Peyer's patch (tissue), 4 donors: ENCODE data around the gene ANO2. TPM values are rescaled to one million over a fixed set of nuclear protein-coding genes. Genes with fewer than 3 reads are reported as not detected.

Experiments used
- DNase-seq, 3 donors: peaks; one replicate each; pipeline ENCODE4 v3.0.0-alpha.2; 2017 to 2019
- H3K27ac ChIP-seq, 4 donors: fragments of 200-600 bp; sonication (generic); one replicate each; pipeline ENCODE4 v1.5.1; 2016 to 2019
- H3K27me3 ChIP-seq, 2 donors: fragments of 200-600 bp; sonication (generic); one replicate each; pipeline ENCODE4 v1.5.1; 2019
- H3K36me3 ChIP-seq, 3 donors: fragments of 200-600 bp; sonication (generic); one replicate each; pipeline ENCODE4 v1.5.1; 2016 to 2019
- H3K4me1 ChIP-seq, 4 donors: fragments of 200-600 bp; sonication (generic); one replicate each; pipeline ENCODE4 v1.5.1; 2016 to 2019
- H3K4me3 ChIP-seq, 4 donors: fragments of 200-600 bp; sonication (generic); 1 replicate in 3 of 4; 2 replicates in 1 of 4; pipeline ENCODE4 v1.5.1; 2016 to 2019; ENCODE audit warnings: mild to moderate bottlenecking in 1 of 4
- H3K9me3 ChIP-seq, 4 donors: fragments of 200-600 bp; sonication (generic); one replicate each; pipeline ENCODE4 v1.5.1; 2016 to 2019; ENCODE audit warnings: mild to moderate bottlenecking in 1 of 4
- POLR2A ChIP-seq, 2 donors: fragments of 450-650 bp; IDR thresholded peaks; one replicate each; pipeline ENCODE4 v1.5.1; 2017; ENCODE audit warnings: antibody characterized with exemption in 2 of 2, mild to moderate bottlenecking in 2 of 2, moderate library complexity in 2 of 2
- total RNA-seq, 4 donors: library from RNA; depleted of rRNA; stranded (reverse); fragments of >200 nt; gene quantifications; one replicate each; pipeline ENCODE4 v1.1.0, GENCODE V29; 2016
- TF ChIP-seq, protein P1 (sequence below), 6 experiments: fragments of 450-650 bp in 4 of 6; fragments of 200-600 bp in 2 of 6; sonication (generic) in 1 of 6; IDR thresholded peaks; one replicate each; pipeline ENCODE4 v1.5.1; 2017 to 2019; ENCODE audit warnings: antibody characterized with exemption in 6 of 6, mild to moderate bottlenecking in 3 of 6, moderate library complexity in 1 of 6

Gene ANO2
- total RNA-seq, 4 donors from 2014 or later = 0.53 to 23.9 (median 5.8) TPM

DNA sequence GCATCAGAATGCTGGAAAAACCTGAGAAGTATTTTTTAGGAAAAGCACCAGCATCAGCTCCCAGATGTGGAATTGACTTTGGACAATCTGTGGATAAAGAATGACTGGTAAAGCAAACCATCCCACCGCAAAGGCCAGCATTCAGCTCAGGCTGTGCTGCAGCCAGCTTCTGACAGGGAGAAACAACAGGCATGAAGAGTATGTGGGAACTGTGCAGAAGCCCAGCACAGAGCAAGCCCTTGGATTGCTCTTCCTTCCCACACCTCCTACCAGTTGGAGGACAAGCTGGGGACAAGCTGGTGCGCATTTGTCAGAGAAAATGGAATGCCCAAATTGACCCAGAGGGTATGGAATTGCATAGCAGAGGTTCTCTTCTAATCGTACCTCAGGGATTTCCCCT lies 228.1 kb downstream of the ANO2 start:
- Histone ChIP-seq H3K27ac (no peak overlapping the region), H3K4me3 (no peak overlapping the region), H3K27me3 (no peaks in the 10 kb centered on the region), H3K9me3 (no peaks in the 10 kb centered on the region), H3K36me3 (no peaks in the 10 kb centered on the region), H3K4me1 (peaks cover 0 to 34% (median 4%) of the 10 kb centered on the region in 4 donors)
- TF ChIP-seq, protein P1, sequence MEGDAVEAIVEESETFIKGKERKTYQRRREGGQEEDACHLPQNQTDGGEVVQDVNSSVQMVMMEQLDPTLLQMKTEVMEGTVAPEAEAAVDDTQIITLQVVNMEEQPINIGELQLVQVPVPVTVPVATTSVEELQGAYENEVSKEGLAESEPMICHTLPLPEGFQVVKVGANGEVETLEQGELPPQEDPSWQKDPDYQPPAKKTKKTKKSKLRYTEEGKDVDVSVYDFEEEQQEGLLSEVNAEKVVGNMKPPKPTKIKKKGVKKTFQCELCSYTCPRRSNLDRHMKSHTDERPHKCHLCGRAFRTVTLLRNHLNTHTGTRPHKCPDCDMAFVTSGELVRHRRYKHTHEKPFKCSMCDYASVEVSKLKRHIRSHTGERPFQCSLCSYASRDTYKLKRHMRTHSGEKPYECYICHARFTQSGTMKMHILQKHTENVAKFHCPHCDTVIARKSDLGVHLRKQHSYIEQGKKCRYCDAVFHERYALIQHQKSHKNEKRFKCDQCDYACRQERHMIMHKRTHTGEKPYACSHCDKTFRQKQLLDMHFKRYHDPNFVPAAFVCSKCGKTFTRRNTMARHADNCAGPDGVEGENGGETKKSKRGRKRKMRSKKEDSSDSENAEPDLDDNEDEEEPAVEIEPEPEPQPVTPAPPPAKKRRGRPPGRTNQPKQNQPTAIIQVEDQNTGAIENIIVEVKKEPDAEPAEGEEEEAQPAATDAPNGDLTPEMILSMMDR (IDR thresholded peaks at IDR 0.05) = no peak
- no peak for TF ChIP-seq POLR2A (IDR thresholded peaks at IDR 0.05)
- no peak for DNase-seq

DNA sequence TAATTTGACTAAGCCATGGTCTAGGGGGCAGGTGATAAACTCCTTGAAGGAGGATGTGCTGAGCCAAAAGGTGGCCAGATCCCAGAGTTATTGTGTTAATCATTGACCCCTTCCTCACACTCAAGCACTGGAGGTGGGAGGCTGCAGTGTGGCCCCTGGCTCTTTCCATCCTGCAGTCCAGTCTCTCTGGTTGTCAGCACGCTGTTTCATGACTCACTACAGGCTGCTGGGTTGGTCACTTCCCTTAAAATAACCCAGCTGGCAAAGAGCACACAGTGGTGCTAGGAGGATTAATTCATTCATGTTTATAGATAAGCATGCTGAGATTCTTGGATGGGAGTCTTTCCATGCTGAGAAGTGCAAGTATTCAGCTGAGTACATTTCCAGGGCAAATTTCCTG lies 228.9 kb downstream of the ANO2 start:
- Histone ChIP-seq H3K9me3 (no peaks in the 10 kb centered on the region), H3K36me3 (no peaks in the 10 kb centered on the region), H3K4me3 (no peak overlapping the region), H3K27ac (no peak overlapping the region), H3K4me1 (peaks cover 0 to 34% (median 4%) of the 10 kb centered on the region in 4 donors), H3K27me3 (no peaks in the 10 kb centered on the region)
- DNase-seq = no peak
- TF ChIP-seq, protein P1 (IDR thresholded peaks at IDR 0.05) = no peak
- TF ChIP-seq POLR2A (IDR thresholded peaks at IDR 0.05) = no peak

DNA sequence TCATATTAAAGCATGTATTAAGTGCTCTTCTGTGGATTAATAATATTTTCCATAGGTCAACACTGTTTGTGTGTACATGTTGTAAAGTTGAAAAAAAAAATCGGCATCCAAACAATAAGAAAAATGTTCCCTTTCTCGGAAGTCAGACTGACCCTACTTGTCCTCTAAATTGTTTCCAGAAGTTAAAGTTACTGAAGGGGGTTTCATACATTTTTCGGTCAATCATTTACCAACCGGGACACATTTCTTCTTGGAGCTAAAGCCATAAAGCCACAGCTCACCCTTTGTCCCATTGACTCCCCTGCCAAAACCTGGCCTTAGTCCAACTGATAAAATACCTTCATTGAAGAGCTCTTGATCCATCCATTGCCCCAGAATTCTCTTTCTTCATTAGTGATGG lies 230.0 kb downstream of the ANO2 start:
- Histone ChIP-seq H3K4me1 (peaks cover 0 to 34% (median 4%) of the 10 kb centered on the region in 4 donors), H3K36me3 (no peaks in the 10 kb centered on the region), H3K27me3 (no peaks in the 10 kb centered on the region), H3K4me3 (no peak overlapping the region), H3K9me3 (no peaks in the 10 kb centered on the region), H3K27ac (peak overlapping the region in 1 of 4 donors; percentile 17)
- TF ChIP-seq, protein P1 (IDR thresholded peaks at IDR 0.05) = no peak
- TF ChIP-seq POLR2A (IDR thresholded peaks at IDR 0.05) = no peak
- DNase-seq = peak in 1 of 3 donors; percentile 61

DNA sequence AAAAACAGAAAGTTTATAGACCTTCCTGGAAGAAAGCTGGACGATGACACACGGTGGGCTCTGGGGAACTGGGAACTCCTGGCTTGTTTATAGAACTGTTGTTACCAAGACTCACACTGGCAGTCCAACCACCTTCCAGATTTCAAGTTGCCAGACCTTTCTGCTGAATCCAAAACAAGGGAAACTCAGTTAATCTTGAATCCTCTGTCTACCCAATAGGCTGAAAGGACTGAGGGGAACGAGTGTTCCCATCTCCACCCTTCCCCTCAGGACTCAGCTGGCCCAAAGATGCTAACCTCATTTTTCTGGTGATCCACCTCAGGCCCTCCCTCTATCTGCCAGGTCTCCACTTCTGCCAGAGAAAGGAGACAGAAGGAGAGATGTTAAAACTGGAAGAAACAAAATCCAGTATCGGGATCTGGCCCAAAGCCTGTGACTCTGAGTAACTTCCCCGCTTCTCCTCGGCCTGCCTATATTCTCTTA lies 231.4 kb downstream of the ANO2 start:
- peaks cover 0 to 35% (median 4%) of the 10 kb centered on the region in 4 donors for H3K4me1 ChIP-seq
- no peaks in the 10 kb centered on the region for H3K36me3 ChIP-seq
- no peak overlapping the region for H3K27ac ChIP-seq
- H3K9me3 ChIP-seq = no peaks in the 10 kb centered on the region
- TF ChIP-seq, protein P1 (IDR thresholded peaks at IDR 0.05) = no peak
- no peak for TF ChIP-seq POLR2A (IDR thresholded peaks at IDR 0.05)
- no peak overlapping the region for H3K4me3 ChIP-seq
- no peak for DNase-seq
- no peaks in the 10 kb centered on the region for H3K27me3 ChIP-seq

DNA sequence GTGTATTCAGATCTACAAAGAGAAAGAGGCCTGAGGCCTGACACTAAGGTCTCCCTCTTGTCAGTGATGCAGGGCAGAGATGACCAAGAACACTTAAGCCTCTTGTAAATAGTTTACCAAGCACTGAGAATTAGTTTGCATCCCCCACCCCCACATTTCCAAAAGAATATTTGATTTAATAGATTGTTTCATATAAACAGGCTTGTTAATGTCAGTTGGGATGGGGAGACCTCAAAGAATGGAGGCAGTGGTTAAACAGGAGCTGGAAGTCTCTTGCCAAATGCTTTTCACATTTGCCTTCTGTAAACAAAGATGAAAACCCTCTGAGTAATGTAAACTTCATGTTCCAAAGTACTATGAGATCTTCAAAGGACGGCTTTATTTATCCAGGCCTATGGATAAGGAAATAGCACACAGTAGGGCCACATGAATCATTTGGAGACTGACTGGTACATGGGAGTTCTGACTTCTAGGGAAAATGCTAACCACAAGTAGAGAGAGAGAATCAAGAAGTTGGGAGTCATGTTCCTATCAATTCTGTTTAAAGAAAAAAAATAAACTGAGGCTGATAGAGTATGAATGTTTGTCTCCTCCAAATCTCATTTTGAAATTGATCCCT lies 234.7 kb downstream of the ANO2 start:
- no peak overlapping the region for H3K27ac ChIP-seq
- no peak overlapping the region for H3K4me3 ChIP-seq
- no peaks in the 10 kb centered on the region for H3K9me3 ChIP-seq
- peaks cover 0 to 24% (median 4%) of the 10 kb centered on the region in 4 donors for H3K4me1 ChIP-seq
- TF ChIP-seq, protein P1 (IDR thresholded peaks at IDR 0.05) = no peak
- TF ChIP-seq POLR2A (IDR thresholded peaks at IDR 0.05) = no peak
- H3K36me3 ChIP-seq = no peaks in the 10 kb centered on the region
- no peaks in the 10 kb centered on the region for H3K27me3 ChIP-seq
- DNase-seq = no peak
